Placental pericyte (primary cell): Measurements from ENCODE around the gene SPTLC1. TPM values are rescaled to one million over a fixed set of nuclear protein-coding genes. Genes with fewer than 3 reads are reported as not detected.

ENCODE experiments used
- small RNA-seq: library from RNA; depleted of rRNA; stranded (forward); fragments of <200 nt; gene quantifications from one replicate; pipeline ENCODE3, GENCODE V24; 2012; ENCODE audit warnings: low replicate concordance
- total RNA-seq: library from RNA; depleted of rRNA; stranded (reverse); fragments of >200 nt; gene quantifications from 2 replicates; pipeline ENCODE4 v1.2.3, GENCODE V29; 2012

Gene SPTLC1, protein sequence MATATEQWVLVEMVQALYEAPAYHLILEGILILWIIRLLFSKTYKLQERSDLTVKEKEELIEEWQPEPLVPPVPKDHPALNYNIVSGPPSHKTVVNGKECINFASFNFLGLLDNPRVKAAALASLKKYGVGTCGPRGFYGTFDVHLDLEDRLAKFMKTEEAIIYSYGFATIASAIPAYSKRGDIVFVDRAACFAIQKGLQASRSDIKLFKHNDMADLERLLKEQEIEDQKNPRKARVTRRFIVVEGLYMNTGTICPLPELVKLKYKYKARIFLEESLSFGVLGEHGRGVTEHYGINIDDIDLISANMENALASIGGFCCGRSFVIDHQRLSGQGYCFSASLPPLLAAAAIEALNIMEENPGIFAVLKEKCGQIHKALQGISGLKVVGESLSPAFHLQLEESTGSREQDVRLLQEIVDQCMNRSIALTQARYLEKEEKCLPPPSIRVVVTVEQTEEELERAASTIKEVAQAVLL
- 105 and 122 TPM in 2 replicates for total RNA-seq

GRCh38 chr9:92115071-92115858, at the start of gene SPTLC1:
TSS of gene SPTLC1 (minus strand) at chr9:92115413. CDS start at chr9:92115370, 43 bp downstream.

Small RNAs within 50 kb of the gene (small RNA-seq; reads per million reads assigned to genes)
- not detected for gene MTATP6P29
- gene MTND4LP7, result not detected

Other genes with a start within 250 kb of the SPTLC1 start
- 10.3 and 43.3 TPM in 2 replicates for gene ROR2, start 165.2 kb downstream of the SPTLC1 start, total RNA-seq
- 335 and 619 TPM in 2 replicates for gene IARS1, start 178.3 kb upstream of the SPTLC1 start, total RNA-seq
- gene NOL8, start 209.9 kb upstream of the SPTLC1 start, total RNA-seq, result 26.9 and 27.3 TPM in 2 replicates
- 1.5 and 7.7 TPM in 2 replicates for gene CENPP, start 210.5 kb upstream of the SPTLC1 start, total RNA-seq